T-helper 1 cell (primary cell): ENCODE results near the gene ERGIC1.
"Not testable (repeated sequence)": the region's sequence is repeated elsewhere in the genome, so short reads cannot be mapped to it uniquely, and the experiment has no call there.

Experiments
- DNase-seq, 5 donors: peaks; one replicate each; pipeline ENCODE4 v3.0.0-alpha.2; 2012 to 2020

Gene ERGIC1

GRCh38 chr5:172848419-172848818 is 14.4 kb downstream of the ERGIC1 start:
- DNase-seq = no peak

GRCh38 chr5:172849606-172850453 is 15.8 kb downstream of the ERGIC1 start:
- no peak for DNase-seq

- no peak for DNase-seq
These were observed 16.4 kb downstream of the ERGIC1 start for GRCh38 chr5:172850454-172850797.

GRCh38 chr5:172851254-172851653 is 17.2 kb downstream of the ERGIC1 start:
- DNase-seq = not testable (repeated sequence)

GRCh38 chr5:172852490-172853354 is 18.7 kb downstream of the ERGIC1 start:
- DNase-seq = peak in 1 of 5 donors; percentile 41

GRCh38 chr5:172853355-172853975 is 19.4 kb downstream of the ERGIC1 start:
- DNase-seq = peak in 1 of 5 donors; percentile 27

- DNase-seq = peak in 1 of 5 donors; percentile 10
These were observed 20.4 kb downstream of the ERGIC1 start for GRCh38 chr5:172854451-172854871.

GRCh38 chr5:172854971-172855370 is 20.9 kb downstream of the ERGIC1 start:
- DNase-seq = no peak

GRCh38 chr5:172855597-172856292 is 21.7 kb downstream of the ERGIC1 start:
- DNase-seq = no peak

GRCh38 chr5:172856336-172856735 is 22.3 kb downstream of the ERGIC1 start:
- DNase-seq = no peak

- no peak for DNase-seq
These were observed 23.9 kb downstream of the ERGIC1 start for GRCh38 chr5:172857982-172858381.

- DNase-seq = no peak
These were observed 24.5 kb downstream of the ERGIC1 start for GRCh38 chr5:172858511-172858989.

- DNase-seq = no peak
These were observed 25.1 kb downstream of the ERGIC1 start for GRCh38 chr5:172858990-172859811.

GRCh38 chr5:172859966-172860365 is 25.9 kb downstream of the ERGIC1 start:
- DNase-seq = no peak

GRCh38 chr5:172860520-172861443 is 26.7 kb downstream of the ERGIC1 start:
- no peak for DNase-seq

GRCh38 chr5:172861461-172861860 is 27.4 kb downstream of the ERGIC1 start:
- DNase-seq = no peak

GRCh38 chr5:172862165-172862801 is 28.2 kb downstream of the ERGIC1 start:
- DNase-seq = no peak

GRCh38 chr5:172864171-172864570 is 30.1 kb downstream of the ERGIC1 start:
- not testable (repeated sequence) for DNase-seq

GRCh38 chr5:172864747-172865146 is 30.7 kb downstream of the ERGIC1 start:
- DNase-seq = no peak

GRCh38 chr5:172866378-172866777 is 32.3 kb downstream of the ERGIC1 start:
- no peak for DNase-seq
